ENCODE results near the gene OPHN1. TPM values are rescaled to one million over a fixed set of nuclear protein-coding genes. Genes with fewer than 3 reads are reported as not detected.

The OPHN1 gene
- total RNA-seq, 1 experiment from 2014 or later = 3.3 TPM

- Histone ChIP-seq H3K4me1 (ENCODE audit: insufficient read depth, low read length, poor library complexity, severe bottlenecking) (no peaks in the 10 kb centered on the region), H3K36me3 (ENCODE audit: insufficient read depth, low read length, poor library complexity, severe bottlenecking) (no peaks in the 10 kb centered on the region), H3K9me3 (ENCODE audit: low read depth, low read length, poor library complexity, severe bottlenecking) (no peaks in the 10 kb centered on the region), H3K27ac (ENCODE audit: low read depth, low read length, poor library complexity, severe bottlenecking) (no peak overlapping the region), H3K4me3 (ENCODE audit: low read depth, low read length, poor library complexity, severe bottlenecking) (no peak overlapping the region), H3K27me3 (replicated peaks; ENCODE audit: insufficient read depth, low read depth, low read length, poor library complexity) (no peaks in the 10 kb centered on the region)
- no TSS peak for BruUV-seq (replicated peaks)
- no peak for TF ChIP-seq CTCF (conservative IDR thresholded peaks at IDR 0.05; ENCODE audit: low read depth, low read length)
- no peak for TF ChIP-seq EZH2 (IDR thresholded peaks at IDR 0.05; ENCODE audit: borderline replicate concordance, low read depth, low read length, poor library complexity, severe bottlenecking)
- intact Hi-C loops (cut with micrococcal nuclease; ENCODE audit: unreplicated experiment) = no loop called here
- ChIA-PET CTCF (no interaction called here), POLR2A (ENCODE audit: low non-redundant PET) (no interaction called here)
- peak; percentile 36 for DNase-seq (ENCODE audit: low spot score)
Measured at GRCh38 chrX:68307769-68308168, 125.5 kb downstream of the OPHN1 start.

- intact Hi-C loops (cut with micrococcal nuclease; ENCODE audit: unreplicated experiment) = no loop called here
- TF ChIP-seq EZH2 (IDR thresholded peaks at IDR 0.05; ENCODE audit: borderline replicate concordance, low read depth, low read length, poor library complexity, severe bottlenecking) = no peak
- TF ChIP-seq CTCF (conservative IDR thresholded peaks at IDR 0.05; ENCODE audit: low read depth, low read length) = no peak
- H3K27me3 ChIP-seq (replicated peaks; ENCODE audit: insufficient read depth, low read depth, low read length, poor library complexity) = no peaks in the 10 kb centered on the region
- no TSS peak for BruUV-seq (replicated peaks)
- ChIA-PET CTCF (no interaction called here), POLR2A (ENCODE audit: low non-redundant PET) (no interaction called here)
- H3K9me3 ChIP-seq (ENCODE audit: low read depth, low read length, poor library complexity, severe bottlenecking) = no peaks in the 10 kb centered on the region
- no peak for DNase-seq (ENCODE audit: low spot score)
- H3K36me3 ChIP-seq (ENCODE audit: insufficient read depth, low read length, poor library complexity, severe bottlenecking) = no peaks in the 10 kb centered on the region
- H3K4me1 ChIP-seq (ENCODE audit: insufficient read depth, low read length, poor library complexity, severe bottlenecking) = no peaks in the 10 kb centered on the region
- H3K4me3 ChIP-seq (ENCODE audit: low read depth, low read length, poor library complexity, severe bottlenecking) = no peak overlapping the region
- no peak overlapping the region for H3K27ac ChIP-seq (ENCODE audit: low read depth, low read length, poor library complexity, severe bottlenecking)
Measured at GRCh38 chrX:68304602-68305001, 128.7 kb downstream of the OPHN1 start.

GRCh38 chrX:68299898-68300297, 133.4 kb downstream of the OPHN1 start:
- BruUV-seq (replicated peaks) = no TSS peak
- no peaks in the 10 kb centered on the region for H3K36me3 ChIP-seq (ENCODE audit: insufficient read depth, low read length, poor library complexity, severe bottlenecking)
- no peak overlapping the region for H3K4me3 ChIP-seq (ENCODE audit: low read depth, low read length, poor library complexity, severe bottlenecking)
- H3K27me3 ChIP-seq (replicated peaks; ENCODE audit: insufficient read depth, low read depth, low read length, poor library complexity) = no peaks in the 10 kb centered on the region
- no peak overlapping the region for H3K27ac ChIP-seq (ENCODE audit: low read depth, low read length, poor library complexity, severe bottlenecking)
- intact Hi-C loops (cut with micrococcal nuclease; ENCODE audit: unreplicated experiment) = no loop called here
- CTCF ChIA-PET = no interaction called here
- H3K4me1 ChIP-seq (ENCODE audit: insufficient read depth, low read length, poor library complexity, severe bottlenecking) = no peaks in the 10 kb centered on the region
- DNase-seq (ENCODE audit: low spot score) = no peak
- no peak for TF ChIP-seq CTCF (conservative IDR thresholded peaks at IDR 0.05; ENCODE audit: low read depth, low read length)
- no peak for TF ChIP-seq EZH2 (IDR thresholded peaks at IDR 0.05; ENCODE audit: borderline replicate concordance, low read depth, low read length, poor library complexity, severe bottlenecking)
- POLR2A ChIA-PET (ENCODE audit: low non-redundant PET) = no interaction called here
- H3K9me3 ChIP-seq (ENCODE audit: low read depth, low read length, poor library complexity, severe bottlenecking) = no peaks in the 10 kb centered on the region

All from A673 (cell line).